RWPE2 (cell line): ENCODE data around the gene JHY.
A peak's percentile ranks its signal among the peaks of the same experiment; 100 is the strongest.

Source experiments
- ATAC-seq: fragments of 200-7000 bp; cut with Tn5 transposase; 3 replicates; pipeline ENCODE4 v1.9.1; 2021; ENCODE audit warnings: low read depth
- DNase-seq: peaks from one replicate; pipeline ENCODE4 v3.0.0-alpha.2; 2020; ENCODE audit warnings: low spot score
- H3K27ac ChIP-seq: fragments of 450-650 bp; 2 replicates; pipeline ENCODE4 v1.5.1; 2017; ENCODE audit warnings: mild to moderate bottlenecking; ENCODE audit not compliant: poor library complexity, severe bottlenecking
- H3K27me3 ChIP-seq: fragments of 250-450 bp; sonication (Bioruptor Pico); 2 replicates; pipeline ENCODE4 v1.5.1; 2021; ENCODE audit warnings: mild to moderate bottlenecking, moderate library complexity; ENCODE audit not compliant: insufficient read depth, poor library complexity, severe bottlenecking
- H3K36me3 ChIP-seq: fragments of 250-450 bp; sonication (Bioruptor Pico); 2 replicates; pipeline ENCODE4 v1.5.1; 2020; ENCODE audit warnings: low read depth, mild to moderate bottlenecking, moderate library complexity
- H3K4me1 ChIP-seq: fragments of 250-450 bp; sonication (Bioruptor Pico); 2 replicates; pipeline ENCODE4 v1.5.1; 2021; ENCODE audit warnings: mild to moderate bottlenecking, moderate library complexity; ENCODE audit not compliant: insufficient read depth, poor library complexity, severe bottlenecking
- H3K4me3 ChIP-seq: fragments of 250-450 bp; sonication (Bioruptor Pico); 2 replicates; pipeline ENCODE4 v1.5.1; 2021; ENCODE audit warnings: mild to moderate bottlenecking, moderate library complexity; ENCODE audit not compliant: severe bottlenecking
- H3K9me3 ChIP-seq: fragments of 250-450 bp; sonication (Bioruptor Pico); 2 replicates; pipeline ENCODE4 v1.5.1; 2021; ENCODE audit warnings: mild to moderate bottlenecking, moderate library complexity; ENCODE audit not compliant: severe bottlenecking
- TF ChIP-seq, protein P1 (sequence below): fragments of 450-650 bp; IDR thresholded peaks from one replicate; pipeline ENCODE4 v1.5.1; 2017; ENCODE audit warnings: mild to moderate bottlenecking, moderate library complexity; ENCODE audit not compliant: poor library complexity, severe bottlenecking

JHY gene

DNA sequence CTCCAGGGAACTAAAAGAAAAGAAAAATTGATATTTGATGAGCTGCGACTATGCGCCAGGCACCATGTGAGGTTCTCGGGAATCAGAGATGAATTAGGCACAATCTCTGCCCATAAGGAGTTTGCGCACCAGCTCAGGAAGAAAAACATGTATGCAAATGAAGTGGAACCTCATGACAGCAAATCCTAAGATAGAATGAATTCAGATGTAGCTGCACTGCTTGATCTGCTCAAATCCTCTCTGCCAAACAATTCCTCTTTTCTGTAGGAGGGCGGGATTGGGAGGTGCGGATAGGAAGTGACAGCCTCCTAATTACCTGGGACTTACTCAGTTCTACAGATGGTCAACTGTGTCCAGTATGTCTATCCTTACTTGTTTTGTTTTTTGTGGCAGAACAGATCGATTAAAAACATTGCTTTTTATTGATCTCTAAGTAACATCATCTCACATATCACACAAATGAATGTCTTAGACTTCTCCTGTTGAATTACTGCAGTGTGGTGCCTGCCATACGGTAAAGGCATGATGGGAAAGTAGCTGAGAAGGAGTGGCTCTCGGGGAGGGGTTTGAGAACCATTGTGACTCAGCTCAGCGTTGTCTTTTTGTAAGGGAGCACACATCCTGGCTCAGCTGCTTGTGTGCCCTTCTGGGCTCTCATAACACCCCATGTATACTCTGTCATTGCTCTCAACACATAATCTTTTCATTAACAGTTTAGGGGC lies 30.3 kb upstream of the JHY start:
- Histone ChIP-seq H3K4me1 (peaks cover 14% of the 10 kb centered on the region), H3K4me3 (no peak overlapping the region), H3K27me3 (no peaks in the 10 kb centered on the region), H3K27ac (no peak overlapping the region), H3K36me3 (no peaks in the 10 kb centered on the region), H3K9me3 (no peaks in the 10 kb centered on the region)
- TF ChIP-seq, protein P1, sequence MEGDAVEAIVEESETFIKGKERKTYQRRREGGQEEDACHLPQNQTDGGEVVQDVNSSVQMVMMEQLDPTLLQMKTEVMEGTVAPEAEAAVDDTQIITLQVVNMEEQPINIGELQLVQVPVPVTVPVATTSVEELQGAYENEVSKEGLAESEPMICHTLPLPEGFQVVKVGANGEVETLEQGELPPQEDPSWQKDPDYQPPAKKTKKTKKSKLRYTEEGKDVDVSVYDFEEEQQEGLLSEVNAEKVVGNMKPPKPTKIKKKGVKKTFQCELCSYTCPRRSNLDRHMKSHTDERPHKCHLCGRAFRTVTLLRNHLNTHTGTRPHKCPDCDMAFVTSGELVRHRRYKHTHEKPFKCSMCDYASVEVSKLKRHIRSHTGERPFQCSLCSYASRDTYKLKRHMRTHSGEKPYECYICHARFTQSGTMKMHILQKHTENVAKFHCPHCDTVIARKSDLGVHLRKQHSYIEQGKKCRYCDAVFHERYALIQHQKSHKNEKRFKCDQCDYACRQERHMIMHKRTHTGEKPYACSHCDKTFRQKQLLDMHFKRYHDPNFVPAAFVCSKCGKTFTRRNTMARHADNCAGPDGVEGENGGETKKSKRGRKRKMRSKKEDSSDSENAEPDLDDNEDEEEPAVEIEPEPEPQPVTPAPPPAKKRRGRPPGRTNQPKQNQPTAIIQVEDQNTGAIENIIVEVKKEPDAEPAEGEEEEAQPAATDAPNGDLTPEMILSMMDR: no peak
- DNase-seq (no peak), ATAC-seq (no peak)

DNA sequence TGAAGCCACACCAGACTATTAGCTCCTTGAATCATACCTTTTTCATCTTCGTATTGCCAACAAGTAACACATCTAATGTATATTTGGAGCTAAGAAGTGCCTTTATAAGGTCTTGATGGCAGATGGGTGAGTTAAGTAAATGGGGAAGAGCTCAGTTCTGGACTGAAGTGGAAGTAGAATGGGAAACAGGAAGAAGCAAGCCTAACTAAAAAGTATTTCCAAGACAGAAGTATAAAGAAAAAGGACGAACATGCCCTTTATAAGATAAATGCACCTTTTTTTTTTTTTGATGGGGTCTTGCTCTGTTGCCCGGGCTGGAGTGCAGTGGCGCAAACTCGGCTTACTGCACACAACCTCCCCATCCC lies 29.8 kb upstream of the JHY start:
- Histone ChIP-seq H3K27ac (no peak overlapping the region), H3K9me3 (no peaks in the 10 kb centered on the region), H3K4me1 (peaks cover 15% of the 10 kb centered on the region), H3K36me3 (no peaks in the 10 kb centered on the region), H3K27me3 (no peaks in the 10 kb centered on the region), H3K4me3 (no peak overlapping the region)
- ATAC-seq (no peak), DNase-seq (no peak)
- TF ChIP-seq, protein P1: no peak

DNA sequence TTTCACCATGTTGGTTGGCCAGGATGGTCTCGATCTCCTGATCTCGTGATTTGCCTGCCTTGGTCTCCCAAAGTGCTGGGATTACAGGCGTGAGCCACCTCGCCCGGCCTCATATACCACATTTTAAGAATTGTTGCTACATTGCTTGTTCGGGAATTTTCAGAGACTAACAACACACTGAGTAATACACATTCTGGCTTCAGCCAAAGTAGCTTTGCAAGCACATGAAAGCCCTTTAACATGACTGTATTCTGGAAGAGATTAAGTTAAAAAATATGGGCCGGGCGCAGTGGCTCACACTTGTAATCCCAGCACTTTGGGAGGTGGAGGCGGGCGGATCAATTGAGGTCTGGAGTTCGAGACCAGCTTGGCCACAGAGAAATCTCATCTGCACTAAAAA lies 29.3 kb upstream of the JHY start:
- no peaks in the 10 kb centered on the region for H3K36me3 ChIP-seq
- no peak for DNase-seq
- no peak overlapping the region for H3K4me3 ChIP-seq
- H3K4me1 ChIP-seq: peaks cover 15% of the 10 kb centered on the region
- H3K27ac ChIP-seq: no peak overlapping the region
- no peaks in the 10 kb centered on the region for H3K27me3 ChIP-seq
- TF ChIP-seq, protein P1: no peak
- ATAC-seq: no peak
- no peaks in the 10 kb centered on the region for H3K9me3 ChIP-seq

DNA sequence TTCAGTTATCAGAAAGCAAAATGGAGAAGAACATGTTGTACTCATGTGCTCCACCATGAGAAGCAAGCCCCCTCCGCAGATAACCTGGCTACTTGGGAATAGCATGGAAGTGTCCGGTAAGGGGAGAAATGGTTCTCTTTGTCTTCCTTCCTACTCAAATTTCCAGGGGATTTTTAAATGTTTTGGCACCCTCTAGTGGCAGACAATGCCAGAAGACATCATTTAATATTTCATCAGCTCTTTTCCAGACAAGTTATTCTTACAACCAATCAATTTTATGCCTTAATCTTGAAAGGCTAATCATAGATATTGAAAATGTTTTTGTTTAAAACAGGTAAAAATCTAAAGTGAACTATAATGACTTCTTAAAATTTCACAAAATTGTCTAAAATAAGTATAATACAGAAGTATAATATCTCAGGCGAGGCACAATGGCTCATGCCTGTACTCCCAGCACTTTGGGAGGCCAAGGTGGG lies 28.6 kb upstream of the JHY start:
- Histone ChIP-seq H3K9me3 (no peaks in the 10 kb centered on the region), H3K4me1 (peaks cover 15% of the 10 kb centered on the region), H3K27ac (no peak overlapping the region), H3K4me3 (no peak overlapping the region), H3K27me3 (no peaks in the 10 kb centered on the region), H3K36me3 (no peaks in the 10 kb centered on the region)
- ATAC-seq (peak; percentile 28; the same call in 1 of the 3 replicates), DNase-seq (no peak)
- TF ChIP-seq, protein P1: peak; percentile 83

DNA sequence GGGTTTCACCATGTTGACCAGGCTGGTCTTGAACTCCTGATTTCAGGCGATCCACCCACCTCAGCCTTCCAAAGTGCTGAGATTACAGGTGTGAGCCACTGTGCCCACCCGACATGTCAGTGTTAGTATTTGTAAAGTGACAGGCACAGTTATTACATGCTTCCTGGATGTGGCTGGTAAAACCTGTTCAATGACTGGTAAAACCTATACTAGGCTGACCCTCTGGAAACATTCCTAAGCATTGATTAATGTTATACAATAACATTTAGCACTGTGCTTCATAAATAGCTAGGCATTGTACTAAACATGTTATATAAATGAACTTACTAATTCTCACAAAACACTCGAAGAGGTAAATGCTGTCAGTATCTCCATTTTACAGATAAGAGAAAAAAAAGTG lies 20.9 kb upstream of the JHY start:
- DNase-seq (no peak), ATAC-seq (peak; percentile 63)
- no peak overlapping the region for H3K4me3 ChIP-seq
- no peaks in the 10 kb centered on the region for H3K9me3 ChIP-seq
- TF ChIP-seq, protein P1: no peak
- H3K27ac ChIP-seq: no peak overlapping the region
- H3K36me3 ChIP-seq: no peaks in the 10 kb centered on the region
- H3K4me1 ChIP-seq: peaks cover 7% of the 10 kb centered on the region
- H3K27me3 ChIP-seq: no peaks in the 10 kb centered on the region
